ENCODE measurements around the gene MAT2B.

GRCh38 chr5:163566678-163567077 is 61.3 kb downstream of the MAT2B start:
- TF ChIP-seq, protein P1, sequence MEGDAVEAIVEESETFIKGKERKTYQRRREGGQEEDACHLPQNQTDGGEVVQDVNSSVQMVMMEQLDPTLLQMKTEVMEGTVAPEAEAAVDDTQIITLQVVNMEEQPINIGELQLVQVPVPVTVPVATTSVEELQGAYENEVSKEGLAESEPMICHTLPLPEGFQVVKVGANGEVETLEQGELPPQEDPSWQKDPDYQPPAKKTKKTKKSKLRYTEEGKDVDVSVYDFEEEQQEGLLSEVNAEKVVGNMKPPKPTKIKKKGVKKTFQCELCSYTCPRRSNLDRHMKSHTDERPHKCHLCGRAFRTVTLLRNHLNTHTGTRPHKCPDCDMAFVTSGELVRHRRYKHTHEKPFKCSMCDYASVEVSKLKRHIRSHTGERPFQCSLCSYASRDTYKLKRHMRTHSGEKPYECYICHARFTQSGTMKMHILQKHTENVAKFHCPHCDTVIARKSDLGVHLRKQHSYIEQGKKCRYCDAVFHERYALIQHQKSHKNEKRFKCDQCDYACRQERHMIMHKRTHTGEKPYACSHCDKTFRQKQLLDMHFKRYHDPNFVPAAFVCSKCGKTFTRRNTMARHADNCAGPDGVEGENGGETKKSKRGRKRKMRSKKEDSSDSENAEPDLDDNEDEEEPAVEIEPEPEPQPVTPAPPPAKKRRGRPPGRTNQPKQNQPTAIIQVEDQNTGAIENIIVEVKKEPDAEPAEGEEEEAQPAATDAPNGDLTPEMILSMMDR (IDR thresholded peaks at IDR 0.05; ENCODE audit: low read length) = no peak
- no peak for TF ChIP-seq EZH2 (IDR thresholded peaks at IDR 0.05; ENCODE audit: borderline replicate concordance, low read length)
